ENCODE data around the gene KDM3A. TPM values are rescaled to one million over a fixed set of nuclear protein-coding genes. Genes with fewer than 3 reads are reported as not detected.

The KDM3A gene
- total RNA-seq, 1 experiment from 2014 or later: 34.2 TPM

DNA sequence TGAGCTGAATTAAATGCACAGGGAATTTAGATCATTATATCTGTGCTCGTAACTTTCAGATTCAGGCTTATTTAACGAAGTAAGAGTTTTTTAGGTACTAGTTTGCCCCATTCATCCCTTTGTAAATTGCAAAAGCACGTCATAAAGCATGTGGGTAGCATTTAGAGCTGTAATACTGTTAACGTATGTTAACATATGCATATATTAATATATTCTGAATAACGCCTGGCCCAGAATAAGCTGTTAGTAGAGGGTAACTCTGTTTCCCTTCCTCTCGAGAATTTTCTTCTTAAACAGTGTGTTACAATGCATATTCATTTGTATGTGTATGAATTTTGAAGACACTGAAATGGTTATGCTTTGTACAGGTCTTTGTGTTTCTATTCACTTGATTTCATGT is 30.5 kb downstream of the KDM3A start (continued):
- no peak for TF ChIP-seq NR1H2 (CRISPR knock-in tag; IDR thresholded peaks at IDR 0.05)

DNA sequence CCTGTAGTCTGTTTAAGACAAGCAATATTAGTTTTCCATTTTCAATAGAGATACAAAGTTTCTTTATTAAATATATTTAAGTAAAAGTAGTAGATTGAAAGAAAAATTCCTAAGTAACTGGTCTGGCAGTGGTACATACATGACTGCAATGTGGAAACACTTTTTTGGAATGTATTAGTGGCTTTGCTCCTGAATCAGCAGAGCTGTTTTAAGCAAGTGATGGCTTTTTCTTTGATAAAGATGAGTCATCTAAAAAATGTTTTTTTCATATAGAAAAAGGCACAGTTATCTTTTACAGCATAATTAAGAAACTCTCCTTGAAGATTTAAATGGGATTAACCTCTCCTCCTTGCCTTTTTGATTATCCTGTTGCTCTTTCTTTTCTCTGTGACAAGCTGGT is 34.9 kb downstream of the KDM3A start:
- ATAC-seq (no peak), DNase-seq (ENCODE audit: low spot score) (no peak)
- Mint-ChIP-seq H3K27ac (no peak overlapping the region), H3K36me3 (peaks cover 76% of the 10 kb centered on the region), H3K4me1 (peaks cover 22% of the 10 kb centered on the region), H3K4me3 (no peak overlapping the region), H3K27me3 (ENCODE audit: low read depth) (no peaks in the 10 kb centered on the region), H3K9me3 (no peaks in the 10 kb centered on the region)
- CTCF ChIA-PET: no interaction called here
- TF ChIP-seq TEAD1 (CRISPR knock-in tag; IDR thresholded peaks at IDR 0.05) (no peak), NR3C1 (CRISPR knock-in tag; conservative IDR thresholded peaks at IDR 0.05; ENCODE audit: low read depth) (no peak), SP1 (CRISPR knock-in tag; conservative IDR thresholded peaks at IDR 0.05) (no peak), ZBTB21 (CRISPR knock-in tag; IDR thresholded peaks at IDR 0.05; ENCODE audit: borderline replicate concordance) (no peak), JAZF1 (CRISPR knock-in tag; IDR thresholded peaks at IDR 0.05) (no peak), ELF4 (CRISPR knock-in tag; IDR thresholded peaks at IDR 0.05; ENCODE audit: low read depth) (no peak), FOXJ3 (CRISPR knock-in tag; IDR thresholded peaks at IDR 0.05; ENCODE audit: borderline replicate concordance) (no peak), NFE2L1 (CRISPR knock-in tag; IDR thresholded peaks at IDR 0.05) (no peak), FOXK1 (CRISPR knock-in tag; IDR thresholded peaks at IDR 0.05) (no peak), NFATC4 (CRISPR knock-in tag; IDR thresholded peaks at IDR 0.05) (no peak), ZNF671 (CRISPR knock-in tag; IDR thresholded peaks at IDR 0.05) (no peak), SMAD3 (CRISPR knock-in tag; IDR thresholded peaks at IDR 0.05; ENCODE audit: borderline replicate concordance) (no peak), ESRRA (CRISPR knock-in tag; IDR thresholded peaks at IDR 0.05; ENCODE audit: borderline replicate concordance) (no peak)
- TF ChIP-seq, protein P1, sequence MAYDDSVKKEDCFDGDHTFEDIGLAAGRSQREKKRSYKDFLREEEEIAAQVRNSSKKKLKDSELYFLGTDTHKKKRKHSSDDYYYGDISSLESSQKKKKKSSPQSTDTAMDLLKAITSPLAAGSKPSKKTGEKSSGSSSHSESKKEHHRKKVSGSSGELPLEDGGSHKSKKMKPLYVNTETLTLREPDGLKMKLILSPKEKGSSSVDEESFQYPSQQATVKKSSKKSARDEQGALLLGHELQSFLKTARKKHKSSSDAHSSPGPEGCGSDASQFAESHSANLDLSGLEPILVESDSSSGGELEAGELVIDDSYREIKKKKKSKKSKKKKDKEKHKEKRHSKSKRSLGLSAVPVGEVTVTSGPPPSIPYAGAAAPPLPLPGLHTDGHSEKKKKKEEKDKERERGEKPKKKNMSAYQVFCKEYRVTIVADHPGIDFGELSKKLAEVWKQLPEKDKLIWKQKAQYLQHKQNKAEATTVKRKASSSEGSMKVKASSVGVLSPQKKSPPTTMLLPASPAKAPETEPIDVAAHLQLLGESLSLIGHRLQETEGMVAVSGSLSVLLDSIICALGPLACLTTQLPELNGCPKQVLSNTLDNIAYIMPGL (CRISPR knock-in tag; IDR thresholded peaks at IDR 0.05): no peak
- TF ChIP-seq, protein P2, sequence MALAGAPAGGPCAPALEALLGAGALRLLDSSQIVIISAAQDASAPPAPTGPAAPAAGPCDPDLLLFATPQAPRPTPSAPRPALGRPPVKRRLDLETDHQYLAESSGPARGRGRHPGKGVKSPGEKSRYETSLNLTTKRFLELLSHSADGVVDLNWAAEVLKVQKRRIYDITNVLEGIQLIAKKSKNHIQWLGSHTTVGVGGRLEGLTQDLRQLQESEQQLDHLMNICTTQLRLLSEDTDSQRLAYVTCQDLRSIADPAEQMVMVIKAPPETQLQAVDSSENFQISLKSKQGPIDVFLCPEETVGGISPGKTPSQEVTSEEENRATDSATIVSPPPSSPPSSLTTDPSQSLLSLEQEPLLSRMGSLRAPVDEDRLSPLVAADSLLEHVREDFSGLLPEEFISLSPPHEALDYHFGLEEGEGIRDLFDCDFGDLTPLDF (CRISPR knock-in tag; IDR thresholded peaks at IDR 0.05): no peak
- TF ChIP-seq, protein P3, sequence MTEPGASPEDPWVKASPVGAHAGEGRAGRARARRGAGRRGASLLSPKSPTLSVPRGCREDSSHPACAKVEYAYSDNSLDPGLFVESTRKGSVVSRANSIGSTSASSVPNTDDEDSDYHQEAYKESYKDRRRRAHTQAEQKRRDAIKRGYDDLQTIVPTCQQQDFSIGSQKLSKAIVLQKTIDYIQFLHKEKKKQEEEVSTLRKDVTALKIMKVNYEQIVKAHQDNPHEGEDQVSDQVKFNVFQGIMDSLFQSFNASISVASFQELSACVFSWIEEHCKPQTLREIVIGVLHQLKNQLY (CRISPR knock-in tag; IDR thresholded peaks at IDR 0.05): no peak
- TF ChIP-seq, protein P4, sequence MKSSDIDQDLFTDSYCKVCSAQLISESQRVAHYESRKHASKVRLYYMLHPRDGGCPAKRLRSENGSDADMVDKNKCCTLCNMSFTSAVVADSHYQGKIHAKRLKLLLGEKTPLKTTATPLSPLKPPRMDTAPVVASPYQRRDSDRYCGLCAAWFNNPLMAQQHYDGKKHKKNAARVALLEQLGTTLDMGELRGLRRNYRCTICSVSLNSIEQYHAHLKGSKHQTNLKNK (CRISPR knock-in tag; IDR thresholded peaks at IDR 0.05): no peak
- TF ChIP-seq, protein P5, sequence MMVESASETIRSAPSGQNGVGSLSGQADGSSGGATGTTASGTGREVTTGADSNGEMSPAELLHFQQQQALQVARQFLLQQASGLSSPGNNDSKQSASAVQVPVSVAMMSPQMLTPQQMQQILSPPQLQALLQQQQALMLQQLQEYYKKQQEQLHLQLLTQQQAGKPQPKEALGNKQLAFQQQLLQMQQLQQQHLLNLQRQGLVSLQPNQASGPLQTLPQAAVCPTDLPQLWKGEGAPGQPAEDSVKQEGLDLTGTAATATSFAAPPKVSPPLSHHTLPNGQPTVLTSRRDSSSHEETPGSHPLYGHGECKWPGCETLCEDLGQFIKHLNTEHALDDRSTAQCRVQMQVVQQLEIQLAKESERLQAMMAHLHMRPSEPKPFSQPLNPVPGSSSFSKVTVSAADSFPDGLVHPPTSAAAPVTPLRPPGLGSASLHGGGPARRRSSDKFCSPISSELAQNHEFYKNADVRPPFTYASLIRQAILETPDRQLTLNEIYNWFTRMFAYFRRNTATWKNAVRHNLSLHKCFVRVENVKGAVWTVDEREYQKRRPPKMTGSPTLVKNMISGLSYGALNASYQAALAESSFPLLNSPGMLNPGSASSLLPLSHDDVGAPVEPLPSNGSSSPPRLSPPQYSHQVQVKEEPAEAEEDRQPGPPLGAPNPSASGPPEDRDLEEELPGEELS (CRISPR knock-in tag; IDR thresholded peaks at IDR 0.05): no peak
- TF ChIP-seq, protein P6, sequence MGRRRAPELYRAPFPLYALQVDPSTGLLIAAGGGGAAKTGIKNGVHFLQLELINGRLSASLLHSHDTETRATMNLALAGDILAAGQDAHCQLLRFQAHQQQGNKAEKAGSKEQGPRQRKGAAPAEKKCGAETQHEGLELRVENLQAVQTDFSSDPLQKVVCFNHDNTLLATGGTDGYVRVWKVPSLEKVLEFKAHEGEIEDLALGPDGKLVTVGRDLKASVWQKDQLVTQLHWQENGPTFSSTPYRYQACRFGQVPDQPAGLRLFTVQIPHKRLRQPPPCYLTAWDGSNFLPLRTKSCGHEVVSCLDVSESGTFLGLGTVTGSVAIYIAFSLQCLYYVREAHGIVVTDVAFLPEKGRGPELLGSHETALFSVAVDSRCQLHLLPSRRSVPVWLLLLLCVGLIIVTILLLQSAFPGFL (CRISPR knock-in tag; IDR thresholded peaks at IDR 0.05; ENCODE audit: borderline replicate concordance): no peak
- POLR2A ChIA-PET: no interaction called here

All from WTC11 (cell line).